HG03103 (cell line): ENCODE data around the gene CHMP4B.

Experiments used
- ATAC-seq: cut with Tn5 transposase; IDR thresholded peaks from one replicate; pipeline ENCODE4 v1.9.1; 2021; ENCODE audit warnings: low read depth; ENCODE audit not compliant: unreplicated experiment

Gene CHMP4B

GRCh38 chr20:33810885-33811775 lies at the start of gene CHMP4B:
Gene CHMP4B (plus strand): TSS chr20:33811348. CDS start chr20:33811469, 121 bp downstream.
- ATAC-seq = peak; percentile 93

- ATAC-seq = no peak
These were observed 49.4 kb upstream of the CHMP4B start for GRCh38 chr20:33761698-33762250.

- no peak for ATAC-seq
These were observed 46.0 kb upstream of the CHMP4B start for GRCh38 chr20:33765099-33765498.

GRCh38 chr20:33765592-33765991 lies 45.6 kb upstream of the CHMP4B start:
- ATAC-seq = no peak

- ATAC-seq = no peak
These were observed 44.5 kb upstream of the CHMP4B start for GRCh38 chr20:33766686-33767085.

GRCh38 chr20:33767777-33768138 lies 43.4 kb upstream of the CHMP4B start:
- no peak for ATAC-seq

- no peak for ATAC-seq
These were observed 42.1 kb upstream of the CHMP4B start for GRCh38 chr20:33769043-33769442.

- ATAC-seq = no peak
These were observed 41.1 kb upstream of the CHMP4B start for GRCh38 chr20:33770005-33770404.

GRCh38 chr20:33771938-33772337 lies 39.2 kb upstream of the CHMP4B start:
- no peak for ATAC-seq

- ATAC-seq = no peak
These were observed 38.7 kb upstream of the CHMP4B start for GRCh38 chr20:33772439-33772838.

GRCh38 chr20:33773412-33774089 lies 37.6 kb upstream of the CHMP4B start:
- peak; percentile 42 for ATAC-seq

- no peak for ATAC-seq
These were observed 33.3 kb upstream of the CHMP4B start for GRCh38 chr20:33777816-33778215.

- no peak for ATAC-seq
These were observed 30.0 kb upstream of the CHMP4B start for GRCh38 chr20:33781133-33781532.

- no peak for ATAC-seq
These were observed 29.2 kb upstream of the CHMP4B start for GRCh38 chr20:33781945-33782344.

GRCh38 chr20:33783256-33783655 lies 27.9 kb upstream of the CHMP4B start:
- ATAC-seq = no peak

- no peak for ATAC-seq
These were observed 27.3 kb upstream of the CHMP4B start for GRCh38 chr20:33783818-33784217.

- ATAC-seq = no peak
These were observed 26.9 kb upstream of the CHMP4B start for GRCh38 chr20:33784225-33784624.

- no peak for ATAC-seq
These were observed 25.6 kb upstream of the CHMP4B start for GRCh38 chr20:33785503-33785902.

- ATAC-seq = no peak
These were observed 23.8 kb upstream of the CHMP4B start for GRCh38 chr20:33787253-33787891.

- ATAC-seq = no peak
These were observed 22.6 kb upstream of the CHMP4B start for GRCh38 chr20:33788351-33789049.
